GM21717 (cell line): Measurements from ENCODE around the gene AUTS2.

Experiments
- ATAC-seq: cut with Tn5 transposase; IDR thresholded peaks from one replicate; pipeline ENCODE4 v1.9.1; 2021; ENCODE audit warnings: mild to moderate bottlenecking, moderate library complexity; ENCODE audit not compliant: unreplicated experiment

Gene AUTS2

DNA sequence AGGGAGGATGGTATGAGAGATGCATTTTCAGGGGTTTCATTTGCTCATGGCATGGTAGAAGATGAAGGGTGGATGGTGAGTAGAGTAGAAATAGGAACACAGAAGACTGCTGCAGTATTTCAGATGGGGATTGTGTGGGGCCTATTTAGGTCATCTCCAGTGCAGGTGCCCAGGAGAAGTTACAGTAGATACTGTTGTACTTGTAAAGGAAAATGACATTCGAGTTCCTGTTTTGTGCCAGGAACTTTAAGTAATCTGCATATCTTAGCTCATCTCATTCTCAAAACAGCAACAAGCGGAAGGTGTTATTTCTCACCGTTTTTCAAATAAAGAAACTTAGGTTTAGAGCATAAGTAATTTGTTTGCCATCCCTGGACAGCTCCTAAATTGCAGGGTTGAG is 156.2 kb downstream of the AUTS2 start:
- ATAC-seq: no peak

DNA sequence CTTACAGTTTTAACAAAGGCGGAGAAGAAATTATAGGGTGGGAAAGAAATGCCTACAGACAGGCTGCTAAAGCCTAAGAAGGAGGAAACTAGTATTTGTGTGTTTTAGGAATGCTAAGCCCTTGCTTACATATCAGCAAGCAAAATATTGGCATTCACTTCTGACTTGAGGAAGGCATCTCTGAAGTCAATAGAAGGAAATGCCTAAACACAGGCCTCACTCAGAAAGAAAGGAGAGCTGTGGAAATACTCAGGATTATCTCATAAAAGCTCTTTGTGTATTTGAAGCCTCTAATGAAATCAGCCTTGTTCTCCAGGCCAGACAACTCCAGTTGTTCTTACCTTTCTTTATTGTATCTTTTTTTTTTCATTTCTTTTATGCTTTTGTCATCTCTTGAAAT is 158.0 kb downstream of the AUTS2 start:
- no peak for ATAC-seq

DNA sequence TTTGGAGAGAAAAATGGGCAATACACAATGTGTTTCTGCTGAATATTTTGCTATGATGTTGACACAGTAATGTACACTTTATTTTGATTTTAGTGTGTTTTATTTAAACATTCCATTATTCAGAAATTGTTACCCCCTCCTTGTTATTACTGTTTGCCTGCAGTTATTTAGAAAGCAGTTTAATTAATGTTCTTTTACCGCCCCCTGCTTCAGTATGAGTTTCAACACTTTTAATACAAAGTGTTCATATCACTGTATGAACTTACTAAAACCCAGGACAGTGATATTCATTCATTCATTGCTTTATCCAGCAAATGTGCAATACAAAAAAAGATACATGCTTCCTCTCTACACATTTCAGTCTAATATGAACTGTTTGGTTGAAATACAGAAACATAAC is 159.3 kb downstream of the AUTS2 start:
- ATAC-seq: no peak

DNA sequence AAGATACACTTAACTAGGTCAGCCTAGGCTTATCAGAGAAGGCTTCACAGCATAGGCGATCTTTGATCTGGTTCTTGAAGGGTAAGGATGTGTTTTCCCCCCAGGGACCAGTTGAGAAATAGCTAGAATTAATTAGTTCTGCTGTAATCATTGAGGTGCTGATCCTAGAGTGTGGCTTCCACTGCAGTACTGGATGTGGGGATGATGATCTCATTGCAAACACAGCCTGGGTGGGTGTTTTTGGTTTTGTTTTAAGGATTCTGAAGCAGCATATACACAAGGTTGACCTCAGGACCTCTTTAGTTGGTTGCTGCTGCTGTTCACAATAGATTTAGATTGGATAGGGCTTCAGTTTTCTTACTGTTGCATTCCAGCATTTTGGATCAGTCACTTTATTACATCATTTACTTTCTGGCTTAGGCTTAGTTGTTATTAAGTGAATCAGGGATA is 159.7 kb downstream of the AUTS2 start:
- peak; percentile 42 for ATAC-seq

DNA sequence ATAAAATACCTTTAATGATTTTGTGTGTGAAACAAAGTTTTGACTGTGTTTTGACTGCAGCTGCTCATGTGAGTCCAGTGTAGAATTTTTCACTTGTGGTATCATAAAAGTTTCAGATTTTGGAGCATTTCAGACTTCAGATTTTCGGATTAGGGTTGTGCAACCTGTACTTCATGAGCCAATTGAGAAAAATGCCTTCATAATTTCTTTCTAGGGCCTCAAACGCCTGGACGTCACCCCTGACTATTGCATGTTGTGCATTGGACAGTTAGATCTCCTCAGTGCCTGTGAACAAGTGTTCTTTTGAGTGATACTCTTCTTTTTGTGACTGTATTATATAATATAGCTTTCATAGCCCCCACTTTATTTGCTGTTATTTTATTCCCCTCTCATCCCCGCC is 161.1 kb downstream of the AUTS2 start:
- ATAC-seq: no peak

DNA sequence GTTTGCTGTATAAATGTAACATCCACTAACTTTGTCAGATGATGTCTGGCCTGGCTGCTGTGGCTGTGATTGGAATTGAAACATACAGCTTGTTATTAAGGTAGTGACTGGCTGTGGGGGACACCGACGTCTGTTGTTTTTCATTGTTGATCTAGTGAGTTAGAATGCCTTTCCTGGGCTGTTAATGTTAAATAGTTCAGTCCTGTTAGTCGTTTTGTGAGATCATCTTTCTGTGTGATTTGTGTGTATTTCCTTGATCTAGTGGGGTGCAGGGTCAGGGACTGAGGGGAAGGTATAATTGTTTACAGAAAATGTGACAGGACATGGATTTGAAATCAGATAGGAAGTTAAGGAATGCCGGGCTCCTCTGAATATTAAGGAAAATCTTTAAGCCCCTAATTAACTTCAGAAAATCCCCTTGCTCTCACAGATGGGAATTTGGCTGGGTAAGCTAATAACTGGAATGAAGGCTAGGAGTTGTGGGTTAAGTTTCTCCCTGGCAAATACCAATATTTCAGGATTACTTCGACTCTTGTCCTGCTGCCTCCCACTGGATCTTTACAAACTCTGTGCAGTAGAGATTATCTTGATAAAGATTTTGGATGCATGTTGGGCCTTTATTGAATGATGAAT is 163.1 kb downstream of the AUTS2 start:
- ATAC-seq: no peak

GRCh38 chr7:69762821-69763352 is 164.6 kb downstream of the AUTS2 start:
- peak; percentile 55 for ATAC-seq

DNA sequence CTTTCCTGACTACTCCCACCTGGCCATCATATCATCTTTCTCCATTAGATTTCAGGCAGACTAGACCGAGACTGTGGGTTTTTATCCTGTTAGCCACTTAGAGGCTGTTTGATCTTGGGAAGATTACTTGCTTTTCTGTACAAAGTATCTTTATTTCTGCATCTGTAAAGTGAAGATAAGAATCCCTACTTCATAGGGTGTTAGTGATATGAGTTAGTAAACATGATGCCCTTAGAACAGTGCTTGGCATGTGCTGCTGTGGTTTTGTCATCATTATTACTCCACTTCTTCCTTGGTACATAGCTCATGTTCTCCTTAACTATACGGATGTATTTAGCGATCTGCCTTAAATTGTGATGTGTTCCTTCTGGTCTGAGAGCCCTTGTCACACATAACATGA is 165.2 kb downstream of the AUTS2 start:
- ATAC-seq: no peak

- ATAC-seq: no peak
Observed at GRCh38 chr7:69764147-69764546, 165.9 kb downstream of the AUTS2 start.

- ATAC-seq: no peak
Observed at GRCh38 chr7:69764681-69765080, 166.4 kb downstream of the AUTS2 start.

DNA sequence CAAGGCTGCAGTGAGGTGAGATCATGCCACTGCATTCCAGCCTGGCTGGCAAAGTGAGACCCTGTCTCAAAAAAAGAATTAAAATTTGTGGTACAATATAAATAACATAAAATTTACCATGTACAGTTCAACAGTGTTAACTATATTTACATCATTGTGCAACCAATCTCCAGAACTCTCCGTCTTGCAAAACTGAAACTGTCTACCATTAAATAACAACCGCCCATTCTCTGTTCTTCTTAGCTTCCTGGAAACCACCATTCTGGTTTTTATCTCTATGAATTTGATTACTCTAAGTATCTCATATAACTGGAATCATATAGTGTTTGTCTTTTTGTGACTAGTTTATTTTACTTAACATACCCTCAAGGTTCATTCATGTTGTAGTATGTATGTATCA is 167.6 kb downstream of the AUTS2 start:
- peak; percentile 45 for ATAC-seq

DNA sequence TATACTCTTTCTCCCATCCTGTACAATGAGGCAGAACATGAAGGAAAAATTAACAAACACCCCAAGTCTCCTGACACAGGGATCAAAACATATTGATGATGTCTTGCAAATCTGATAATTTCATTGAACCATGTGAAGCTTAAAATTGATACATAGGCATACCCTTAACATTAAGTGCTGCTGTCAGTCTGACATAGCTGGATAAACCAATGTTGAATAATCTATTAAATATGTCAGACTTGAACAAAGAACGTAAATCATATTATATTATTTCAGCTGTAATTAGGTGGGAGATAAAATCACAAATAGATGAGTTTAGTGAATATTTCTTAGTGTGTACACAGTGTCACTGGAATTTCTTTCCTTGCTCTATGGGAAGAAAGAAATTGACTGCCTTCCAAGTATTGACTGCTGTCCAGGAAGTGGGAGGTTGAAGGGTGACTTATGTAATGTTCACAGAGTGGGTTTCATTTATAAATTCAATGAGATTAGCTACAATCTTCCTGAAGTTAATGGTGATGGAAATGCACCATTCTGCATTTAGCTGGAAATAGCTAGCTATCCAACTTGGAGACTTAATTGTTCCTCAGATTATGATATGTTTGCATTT is 170.8 kb downstream of the AUTS2 start:
- ATAC-seq: no peak

GRCh38 chr7:69769826-69770225 is 171.6 kb downstream of the AUTS2 start:
- no peak for ATAC-seq

DNA sequence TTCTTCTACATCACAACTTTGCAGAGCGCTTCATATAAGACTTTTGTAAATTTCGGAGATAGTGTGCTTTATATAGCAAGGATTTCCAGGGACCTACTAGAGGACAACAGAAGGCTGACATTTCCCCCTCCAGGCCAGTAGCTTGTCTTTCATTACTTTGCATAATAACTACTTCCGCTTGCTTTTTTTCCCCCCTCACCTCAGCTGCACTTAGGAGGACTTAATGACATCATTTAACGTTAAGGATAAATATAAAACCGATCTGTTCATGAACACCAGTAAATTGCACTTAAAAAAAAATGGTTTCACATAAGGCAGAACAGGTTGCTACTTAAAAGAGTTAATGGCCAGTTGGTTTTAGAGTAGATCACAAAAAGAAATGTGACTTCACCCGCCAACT is 172.3 kb downstream of the AUTS2 start:
- ATAC-seq: no peak

DNA sequence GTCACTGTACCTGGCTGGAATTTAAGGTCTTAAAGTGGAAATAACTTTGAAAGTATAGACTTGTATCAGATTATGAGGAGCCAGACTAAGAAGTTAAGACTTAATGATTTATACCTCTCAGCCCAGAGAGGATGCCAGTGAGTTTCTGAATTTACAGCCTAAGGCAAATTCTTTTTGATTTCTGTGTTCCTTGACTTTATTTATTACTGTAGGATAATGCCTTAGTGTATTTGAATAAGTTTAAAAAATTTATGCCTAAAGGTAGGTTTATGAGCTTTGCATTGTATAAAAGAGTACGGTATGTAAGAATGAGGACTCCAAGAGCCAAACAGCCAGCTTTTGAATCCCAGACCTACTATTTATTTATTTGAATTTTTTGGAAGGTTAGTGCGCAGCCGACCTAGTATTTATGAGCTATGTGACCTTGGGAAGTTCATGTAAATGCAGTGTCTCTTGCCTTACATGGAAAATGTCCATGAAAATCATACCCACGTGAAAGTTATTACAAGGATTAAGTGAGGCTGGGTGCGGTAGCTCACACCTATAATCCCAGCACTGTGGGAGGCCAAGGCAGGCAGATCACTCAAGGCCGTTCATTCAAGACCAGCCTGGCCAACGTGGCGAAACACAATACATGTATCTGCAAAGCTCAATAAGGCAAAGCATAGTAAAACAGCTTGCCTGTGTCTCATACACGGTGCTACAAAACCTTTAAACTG is 174.6 kb downstream of the AUTS2 start:
- no peak for ATAC-seq

DNA sequence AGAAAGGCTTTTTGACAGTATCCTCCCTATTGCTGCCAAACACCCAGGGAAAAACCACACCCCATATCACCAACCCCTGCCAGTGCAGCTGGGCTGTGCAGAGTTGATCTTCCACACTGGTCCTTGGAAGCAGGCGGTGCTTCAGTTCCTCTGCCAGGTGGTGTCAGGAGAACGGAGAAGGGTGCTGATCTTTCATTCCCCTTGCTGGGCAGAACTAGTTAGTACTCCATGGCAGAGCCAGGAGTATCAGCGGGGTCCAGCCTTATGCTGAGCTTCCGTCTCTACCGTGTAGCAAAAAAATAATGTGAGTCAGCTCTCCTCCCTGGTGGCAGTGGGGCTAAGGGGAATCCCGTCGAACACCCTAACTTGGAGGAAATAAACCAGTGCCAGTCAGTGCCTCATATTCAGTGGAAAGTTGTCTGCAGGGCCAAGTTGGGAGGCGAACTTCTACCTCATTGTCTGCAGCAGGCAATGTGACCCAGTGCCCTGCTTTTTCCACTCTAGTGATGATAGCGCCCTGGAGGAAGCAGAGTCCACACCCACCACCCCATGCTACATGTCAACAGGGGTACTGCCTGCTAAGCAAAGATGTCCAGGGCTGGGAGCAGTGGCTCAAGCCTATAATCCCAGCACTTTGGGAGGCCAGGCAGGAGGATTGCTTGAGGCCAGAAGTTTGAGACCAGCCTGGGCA is 175.4 kb downstream of the AUTS2 start:
- ATAC-seq: no peak

DNA sequence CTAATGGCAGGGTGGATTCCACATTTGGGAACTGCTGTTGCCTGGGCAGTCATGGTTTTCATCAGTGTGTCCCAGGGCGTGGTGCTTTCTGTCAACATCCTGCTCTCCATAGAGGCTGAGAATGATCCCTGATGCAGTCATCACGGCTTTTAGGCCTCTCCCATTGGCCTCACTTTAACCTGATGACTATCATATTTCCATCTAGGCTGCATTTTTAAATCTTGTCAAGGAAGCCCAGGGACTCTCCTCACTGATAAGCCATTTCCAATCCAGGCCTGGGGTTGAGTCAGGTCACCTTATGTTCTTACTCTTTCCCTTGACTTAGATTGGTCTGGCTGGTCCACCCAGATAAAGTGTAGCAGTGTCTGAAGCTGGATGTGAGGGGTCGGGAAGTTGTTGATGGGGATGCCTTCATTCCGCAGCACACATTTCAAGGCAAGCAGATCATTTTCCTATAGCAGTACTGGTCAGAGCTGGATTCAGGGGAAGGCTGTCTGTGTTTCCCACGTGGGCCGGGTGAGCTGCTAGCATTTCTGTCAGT is 177.0 kb downstream of the AUTS2 start:
- ATAC-seq: no peak

GRCh38 chr7:69776611-69777010 is 178.3 kb downstream of the AUTS2 start:
- ATAC-seq: no peak

- no peak for ATAC-seq
Observed at GRCh38 chr7:69778138-69778537, 179.9 kb downstream of the AUTS2 start.

- no peak for ATAC-seq
Observed at GRCh38 chr7:69780379-69780778, 182.1 kb downstream of the AUTS2 start.

GRCh38 chr7:69781412-69781846 is 183.2 kb downstream of the AUTS2 start:
- no peak for ATAC-seq
